Mesendoderm (in vitro differentiated cells): Measurements from ENCODE around the gene CMKLR1.

Source experiments
- DNase-seq: peaks from one replicate; pipeline ENCODE4 v3.0.0; 2013
- H2AK5ac ChIP-seq: 2 replicates; pipeline ENCODE4 v1.6.1; 2013; ENCODE audit warnings: low read length, inconsistent platforms
- H2BK120ac ChIP-seq: 2 replicates; pipeline ENCODE4 v1.6.1; 2013; ENCODE audit warnings: low read depth, mild to moderate bottlenecking, low read length, moderate library complexity, mixed read lengths
- H2BK15ac ChIP-seq: replicated peaks from 2 replicates; pipeline ENCODE4 v1.6.1; 2013; ENCODE audit warnings: low read depth, mild to moderate bottlenecking, moderate library complexity
- H2BK5ac ChIP-seq: 2 replicates; pipeline ENCODE4 v1.6.1; 2013; ENCODE audit warnings: low read length, inconsistent platforms
- H3K18ac ChIP-seq: 2 replicates; pipeline ENCODE4 v1.6.1; 2013; ENCODE audit warnings: mild to moderate bottlenecking, low read length, mixed read lengths
- H3K23ac ChIP-seq: one replicate; pipeline ENCODE4 v1.6.1; 2013; ENCODE audit warnings: low read length
- H3K27ac ChIP-seq: 2 replicates; pipeline ENCODE4 v1.5.1; 2013; ENCODE audit warnings: low read depth, mild to moderate bottlenecking, inconsistent platforms, low read length, moderate library complexity
- H3K27me3 ChIP-seq: 2 replicates; pipeline ENCODE4 v1.6.1; 2013; ENCODE audit warnings: low read length, control low read depth, mild to moderate bottlenecking, inconsistent platforms; ENCODE audit not compliant: insufficient read depth, poor library complexity
- H3K36me3 ChIP-seq: 2 replicates; pipeline ENCODE4 v1.6.1; 2013; ENCODE audit warnings: low read length, inconsistent platforms; ENCODE audit not compliant: control insufficient read depth, insufficient read depth
- H3K4ac ChIP-seq: one replicate; pipeline ENCODE4 v1.6.1; 2013; ENCODE audit warnings: low read depth, mild to moderate bottlenecking, low read length, moderate library complexity
- H3K4me1 ChIP-seq: 2 replicates; pipeline ENCODE4 v1.6.1; 2013; ENCODE audit warnings: low read depth, low read length, inconsistent platforms; ENCODE audit not compliant: control insufficient read depth
- H3K4me2 ChIP-seq: 2 replicates; pipeline ENCODE4 v1.6.1; 2013; ENCODE audit warnings: low read length
- H3K4me3 ChIP-seq: 2 replicates; pipeline ENCODE4 v1.5.1; 2013; ENCODE audit warnings: mild to moderate bottlenecking, low read length
- H3K56ac ChIP-seq: one replicate; pipeline ENCODE4 v1.6.1; 2013; ENCODE audit warnings: low read length
- H3K79me1 ChIP-seq: 2 replicates; pipeline ENCODE4 v1.6.1; 2013; ENCODE audit warnings: low read length, inconsistent platforms
- H3K79me2 ChIP-seq: 2 replicates; pipeline ENCODE4 v1.6.1; 2013; ENCODE audit warnings: mild to moderate bottlenecking, low read length; ENCODE audit not compliant: control insufficient read depth, insufficient read depth
- H3K9ac ChIP-seq: 2 replicates; pipeline ENCODE4 v1.6.1; 2013; ENCODE audit warnings: low read length, inconsistent platforms
- H4K5ac ChIP-seq: one replicate; pipeline ENCODE4 v1.6.1; 2013; ENCODE audit warnings: low read length
- H4K8ac ChIP-seq: one replicate; pipeline ENCODE4 v1.6.1; 2013; ENCODE audit warnings: low read depth, mild to moderate bottlenecking, control low read depth, low read length, moderate library complexity
- WGBS: extraction: QIAGEN DNeasy Blood & Tissue Kit; methylation state at CpG from one replicate; pipeline ENCODE4 v1.1.7; 2013; ENCODE audit warnings: low lambda C conversion rate, missing lambda C conversion rate; ENCODE audit not compliant: insufficient coverage; ENCODE audit errors: extremely low coverage; 5-methylcytosine and 5-hydroxymethylcytosine counted together

CMKLR1 gene

DNA sequence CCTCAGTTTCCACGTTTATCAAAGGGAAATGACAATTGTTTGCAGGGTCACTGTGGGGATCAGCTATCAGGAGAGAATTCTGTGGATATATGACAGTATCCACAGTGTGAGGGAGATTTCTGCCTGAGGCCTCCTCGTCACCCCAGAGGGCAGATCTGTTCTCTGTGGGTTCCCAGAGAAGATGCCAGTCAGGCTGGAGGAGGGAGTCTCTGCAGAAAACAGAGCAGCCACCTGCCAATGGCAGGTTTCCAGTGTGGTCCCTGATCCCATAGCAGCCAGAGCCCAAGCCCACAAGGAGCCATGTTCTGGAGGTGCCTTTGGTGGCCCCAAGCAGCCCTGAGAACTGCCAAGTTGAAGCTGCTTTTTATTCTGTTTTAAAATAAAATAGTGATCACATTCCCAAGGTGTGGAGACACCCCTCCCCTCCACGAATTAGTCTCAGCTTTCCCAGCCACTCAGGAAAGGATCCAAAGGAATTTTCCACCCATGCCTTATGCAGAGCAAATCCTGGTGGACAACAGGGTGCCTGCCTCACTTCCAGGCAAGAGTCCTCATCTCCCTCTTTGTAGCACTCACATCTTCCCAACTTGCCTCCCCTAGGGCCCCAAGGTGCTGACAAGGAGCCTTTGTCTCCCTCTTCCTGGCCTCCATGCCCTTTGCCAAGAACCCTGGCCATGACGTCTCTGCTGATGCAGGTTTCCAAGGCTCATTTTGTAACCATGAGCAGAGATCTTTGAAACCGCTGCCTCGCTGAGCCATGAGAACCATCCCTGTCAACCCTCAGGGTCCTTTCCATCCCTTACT lies 20.4 kb downstream of the CMKLR1 start:
- Histone ChIP-seq H3K27me3 (no peaks in the 10 kb centered on the region), H3K56ac (peak overlapping the region; percentile 50), H3K79me1 (no peaks in the 10 kb centered on the region), H4K8ac (no peak overlapping the region), H3K79me2 (no peaks in the 10 kb centered on the region), H3K4me2 (no peak overlapping the region), H3K9ac (no peak overlapping the region), H3K23ac (no peak overlapping the region), H2AK5ac (peak overlapping the region; percentile 86), H2BK15ac (no peak overlapping the region), H3K4ac (no peak overlapping the region), H2BK5ac (peak overlapping the region; percentile 20), H3K18ac (no peak overlapping the region), H3K27ac (no peak overlapping the region), H3K4me1 (peaks cover 5% of the 10 kb centered on the region), H3K36me3 (no peaks in the 10 kb centered on the region), H4K5ac (no peak overlapping the region), H2BK120ac (no peak overlapping the region), H3K4me3 (no peak overlapping the region)
- no peak for DNase-seq
- no CpG with 5 or more reads among the region's 6 CpGs for WGBS

- H2BK5ac ChIP-seq, result no peak overlapping the region
- no peak overlapping the region for H3K4me3 ChIP-seq
- no peaks in the 10 kb centered on the region for H3K36me3 ChIP-seq
- H3K56ac ChIP-seq, result peak overlapping the region; percentile 1
- H3K4ac ChIP-seq, result no peak overlapping the region
- no peaks in the 10 kb centered on the region for H3K79me1 ChIP-seq
- H2BK15ac ChIP-seq, result peak overlapping the region; percentile 25
- no peak overlapping the region for H2BK120ac ChIP-seq
- no peak overlapping the region for H3K23ac ChIP-seq
- H3K9ac ChIP-seq, result no peak overlapping the region
- H3K4me2 ChIP-seq, result no peak overlapping the region
- no peak overlapping the region for H3K27ac ChIP-seq
- H4K8ac ChIP-seq, result no peak overlapping the region
- peak overlapping the region; percentile 43 for H3K18ac ChIP-seq
- H3K27me3 ChIP-seq, result no peaks in the 10 kb centered on the region
- no peak for DNase-seq
- peak overlapping the region; percentile 43 for H2AK5ac ChIP-seq
- no CpG with 5 or more reads among the region's 6 CpGs for WGBS
- H3K79me2 ChIP-seq, result no peaks in the 10 kb centered on the region
- H3K4me1 ChIP-seq, result peaks cover 9% of the 10 kb centered on the region
- no peak overlapping the region for H4K5ac ChIP-seq
Measured at GRCh38 chr12:108317308-108318234, 21.5 kb downstream of the CMKLR1 start.

DNA sequence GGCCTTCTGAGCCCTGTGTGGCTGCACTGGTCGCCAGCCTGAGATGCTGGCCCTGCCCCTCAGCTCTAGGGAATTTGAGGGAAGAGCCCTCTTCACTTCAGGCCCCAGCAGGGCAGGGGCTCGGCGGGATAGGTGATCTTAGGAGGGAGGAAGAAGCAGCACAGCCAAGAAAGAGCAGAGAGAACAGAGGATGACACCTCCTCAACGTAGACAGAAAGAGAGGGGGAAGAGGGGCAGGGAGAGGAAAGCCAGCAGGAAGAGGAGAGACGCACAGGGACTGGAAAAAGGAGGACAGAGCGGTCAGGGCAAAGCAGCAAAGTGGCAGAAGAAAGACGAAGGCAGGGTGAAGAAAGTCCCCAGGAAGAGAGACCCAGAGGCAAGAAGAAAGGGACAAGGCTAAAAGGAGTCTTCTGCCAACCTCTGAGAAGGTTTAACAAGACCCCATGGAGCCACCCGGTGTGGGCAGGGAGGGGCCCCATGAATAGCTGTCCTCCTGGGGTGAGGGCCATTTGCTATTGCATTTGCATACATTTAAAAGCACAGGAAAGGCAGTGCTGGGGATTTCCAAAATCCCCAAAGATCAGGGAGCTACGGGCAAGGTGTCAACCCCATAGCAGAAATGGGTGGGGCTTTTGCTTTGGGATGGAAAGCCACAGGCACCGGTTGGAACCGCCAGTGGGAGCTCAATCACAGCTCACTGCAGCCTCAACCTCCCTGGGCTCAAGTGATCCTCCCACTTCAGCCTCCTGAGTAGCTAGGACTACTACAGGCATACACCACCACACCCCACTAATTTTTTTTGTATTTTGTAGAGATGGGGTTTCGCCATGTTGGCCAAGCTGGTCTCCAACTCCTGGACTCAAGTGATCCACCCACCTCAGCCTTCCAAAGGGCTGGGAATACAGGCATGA lies 22.7 kb downstream of the CMKLR1 start:
- Histone ChIP-seq H3K36me3 (no peaks in the 10 kb centered on the region), H3K4me2 (no peak overlapping the region), H2BK5ac (peak overlapping the region; percentile 79), H3K4me3 (no peak overlapping the region), H3K79me2 (no peaks in the 10 kb centered on the region), H2BK120ac (no peak overlapping the region), H3K18ac (peak overlapping the region; percentile 51), H2AK5ac (no peak overlapping the region), H3K4me1 (peaks cover 9% of the 10 kb centered on the region), H3K4ac (no peak overlapping the region), H3K79me1 (no peaks in the 10 kb centered on the region), H3K9ac (peak overlapping the region; percentile 63), H3K27ac (peak overlapping the region; percentile 85), H2BK15ac (no peak overlapping the region), H3K23ac (peak overlapping the region; percentile 49), H4K5ac (no peak overlapping the region), H4K8ac (no peak overlapping the region), H3K56ac (peak overlapping the region; percentile 80), H3K27me3 (no peaks in the 10 kb centered on the region)
- DNase-seq, result peak; percentile 71
- WGBS, result no CpG with 5 or more reads among the region's 12 CpGs

DNA sequence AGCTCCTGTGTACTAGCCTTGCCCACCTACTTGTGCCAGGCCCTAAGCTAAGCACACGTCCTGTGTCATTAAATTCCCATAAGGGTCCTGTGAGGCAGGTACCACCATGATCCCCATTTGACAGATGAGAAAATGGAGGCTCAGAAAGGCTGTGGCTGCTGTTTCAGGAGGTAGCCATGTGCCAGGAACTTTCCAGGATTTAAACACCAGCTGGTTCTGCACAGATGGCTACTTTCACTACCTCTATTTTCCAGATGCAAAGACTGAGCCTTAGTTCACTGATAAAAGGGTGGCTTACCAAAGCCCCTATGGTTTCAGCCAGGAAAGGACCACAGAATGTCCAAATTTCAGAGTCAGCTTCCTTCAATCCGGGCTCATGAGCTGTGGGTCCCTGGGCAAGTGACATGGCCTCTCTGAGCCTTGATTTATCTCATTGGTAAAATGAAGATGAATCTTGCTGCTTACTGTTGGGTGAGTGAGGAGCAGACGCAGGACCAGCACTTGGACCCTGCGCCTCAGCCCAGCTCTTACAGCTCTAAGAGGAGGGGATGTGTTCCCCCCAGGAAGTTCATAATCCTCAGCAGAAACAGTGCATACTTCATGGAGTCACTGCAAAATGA lies 23.5 kb downstream of the CMKLR1 start:
- Histone ChIP-seq H3K36me3 (no peaks in the 10 kb centered on the region), H3K79me2 (no peaks in the 10 kb centered on the region), H3K79me1 (no peaks in the 10 kb centered on the region), H4K5ac (no peak overlapping the region), H4K8ac (no peak overlapping the region), H3K18ac (peak overlapping the region; percentile 51), H2AK5ac (peak overlapping the region; percentile 40), H3K9ac (peak overlapping the region; percentile 63), H3K23ac (no peak overlapping the region), H2BK15ac (no peak overlapping the region), H2BK5ac (peak overlapping the region; percentile 47), H3K4me1 (peaks cover 4% of the 10 kb centered on the region), H3K27me3 (no peaks in the 10 kb centered on the region), H3K27ac (peak overlapping the region; percentile 85), H3K56ac (peak overlapping the region; percentile 80), H3K4me2 (no peak overlapping the region), H3K4ac (no peak overlapping the region), H2BK120ac (peak overlapping the region; percentile 32), H3K4me3 (no peak overlapping the region)
- no CpG with 5 or more reads among the region's 4 CpGs for WGBS
- DNase-seq, result no peak
